Mesendoderm (in vitro differentiated cells): ENCODE measurements around the gene CYTH3.

Experiments used
- DNase-seq: peaks from one replicate; pipeline ENCODE4 v3.0.0; 2013
- H2AK5ac ChIP-seq: 2 replicates; pipeline ENCODE4 v1.6.1; 2013; ENCODE audit warnings: low read length, inconsistent platforms
- H2BK120ac ChIP-seq: 2 replicates; pipeline ENCODE4 v1.6.1; 2013; ENCODE audit warnings: low read depth, mild to moderate bottlenecking, low read length, moderate library complexity, mixed read lengths
- H2BK15ac ChIP-seq: replicated peaks from 2 replicates; pipeline ENCODE4 v1.6.1; 2013; ENCODE audit warnings: low read depth, mild to moderate bottlenecking, moderate library complexity
- H2BK5ac ChIP-seq: 2 replicates; pipeline ENCODE4 v1.6.1; 2013; ENCODE audit warnings: low read length, inconsistent platforms
- H3K18ac ChIP-seq: 2 replicates; pipeline ENCODE4 v1.6.1; 2013; ENCODE audit warnings: mild to moderate bottlenecking, low read length, mixed read lengths
- H3K23ac ChIP-seq: one replicate; pipeline ENCODE4 v1.6.1; 2013; ENCODE audit warnings: low read length
- H3K27ac ChIP-seq: 2 replicates; pipeline ENCODE4 v1.5.1; 2013; ENCODE audit warnings: low read depth, mild to moderate bottlenecking, inconsistent platforms, low read length, moderate library complexity
- H3K27me3 ChIP-seq: 2 replicates; pipeline ENCODE4 v1.6.1; 2013; ENCODE audit warnings: low read length, control low read depth, mild to moderate bottlenecking, inconsistent platforms; ENCODE audit not compliant: insufficient read depth, poor library complexity
- H3K36me3 ChIP-seq: 2 replicates; pipeline ENCODE4 v1.6.1; 2013; ENCODE audit warnings: low read length, inconsistent platforms; ENCODE audit not compliant: control insufficient read depth, insufficient read depth
- H3K4ac ChIP-seq: one replicate; pipeline ENCODE4 v1.6.1; 2013; ENCODE audit warnings: low read depth, mild to moderate bottlenecking, low read length, moderate library complexity
- H3K4me1 ChIP-seq: 2 replicates; pipeline ENCODE4 v1.6.1; 2013; ENCODE audit warnings: low read depth, low read length, inconsistent platforms; ENCODE audit not compliant: control insufficient read depth
- H3K4me2 ChIP-seq: 2 replicates; pipeline ENCODE4 v1.6.1; 2013; ENCODE audit warnings: low read length
- H3K4me3 ChIP-seq: 2 replicates; pipeline ENCODE4 v1.5.1; 2013; ENCODE audit warnings: mild to moderate bottlenecking, low read length
- H3K56ac ChIP-seq: one replicate; pipeline ENCODE4 v1.6.1; 2013; ENCODE audit warnings: low read length
- H3K79me1 ChIP-seq: 2 replicates; pipeline ENCODE4 v1.6.1; 2013; ENCODE audit warnings: low read length, inconsistent platforms
- H3K79me2 ChIP-seq: 2 replicates; pipeline ENCODE4 v1.6.1; 2013; ENCODE audit warnings: mild to moderate bottlenecking, low read length; ENCODE audit not compliant: control insufficient read depth, insufficient read depth
- H3K9ac ChIP-seq: 2 replicates; pipeline ENCODE4 v1.6.1; 2013; ENCODE audit warnings: low read length, inconsistent platforms
- H4K5ac ChIP-seq: one replicate; pipeline ENCODE4 v1.6.1; 2013; ENCODE audit warnings: low read length
- H4K8ac ChIP-seq: one replicate; pipeline ENCODE4 v1.6.1; 2013; ENCODE audit warnings: low read depth, mild to moderate bottlenecking, control low read depth, low read length, moderate library complexity
- WGBS: extraction: QIAGEN DNeasy Blood & Tissue Kit; methylation state at CpG from one replicate; pipeline ENCODE4 v1.1.7; 2013; ENCODE audit warnings: low lambda C conversion rate, missing lambda C conversion rate; ENCODE audit not compliant: insufficient coverage; ENCODE audit errors: extremely low coverage; 5-methylcytosine and 5-hydroxymethylcytosine counted together

Gene CYTH3

DNA sequence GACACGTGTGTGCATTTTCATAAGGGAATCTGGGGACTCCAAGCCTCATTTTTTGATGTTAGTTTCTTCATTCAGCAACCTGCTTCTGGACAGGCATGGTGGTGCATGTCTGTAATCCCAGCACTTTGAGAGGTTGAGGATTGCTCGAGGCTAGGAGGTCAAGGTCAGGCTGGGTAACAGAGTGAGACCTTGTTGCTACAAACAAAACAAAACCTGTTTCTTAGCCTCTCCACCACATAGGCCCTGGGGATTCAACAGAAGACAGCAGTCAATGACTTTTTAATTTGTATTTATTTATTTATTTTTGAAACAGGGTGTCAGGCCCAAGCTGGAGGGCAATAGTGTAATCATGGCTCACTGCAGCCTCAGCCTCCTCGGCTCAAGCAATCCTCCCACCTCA, 6.9 kb upstream of the CYTH3 start:
- no CpG with 5 or more reads among the region's 3 CpGs for WGBS
- DNase-seq, result no peak
- H3K23ac ChIP-seq, result no peak overlapping the region
- H4K8ac ChIP-seq, result no peak overlapping the region
- no peak overlapping the region for H3K18ac ChIP-seq
- no peaks in the 10 kb centered on the region for H3K79me2 ChIP-seq
- no peak overlapping the region for H3K56ac ChIP-seq
- no peak overlapping the region for H3K27ac ChIP-seq
- H3K4me2 ChIP-seq, result no peak overlapping the region
- no peak overlapping the region for H4K5ac ChIP-seq
- no peak overlapping the region for H2BK5ac ChIP-seq
- no peak overlapping the region for H3K4me3 ChIP-seq
- H3K79me1 ChIP-seq, result no peaks in the 10 kb centered on the region
- H3K4me1 ChIP-seq, result no peaks in the 10 kb centered on the region
- no peak overlapping the region for H2BK120ac ChIP-seq
- no peak overlapping the region for H2BK15ac ChIP-seq
- H2AK5ac ChIP-seq, result no peak overlapping the region
- no peak overlapping the region for H3K9ac ChIP-seq
- H3K36me3 ChIP-seq, result no peaks in the 10 kb centered on the region
- H3K4ac ChIP-seq, result no peak overlapping the region
- H3K27me3 ChIP-seq, result no peaks in the 10 kb centered on the region

DNA sequence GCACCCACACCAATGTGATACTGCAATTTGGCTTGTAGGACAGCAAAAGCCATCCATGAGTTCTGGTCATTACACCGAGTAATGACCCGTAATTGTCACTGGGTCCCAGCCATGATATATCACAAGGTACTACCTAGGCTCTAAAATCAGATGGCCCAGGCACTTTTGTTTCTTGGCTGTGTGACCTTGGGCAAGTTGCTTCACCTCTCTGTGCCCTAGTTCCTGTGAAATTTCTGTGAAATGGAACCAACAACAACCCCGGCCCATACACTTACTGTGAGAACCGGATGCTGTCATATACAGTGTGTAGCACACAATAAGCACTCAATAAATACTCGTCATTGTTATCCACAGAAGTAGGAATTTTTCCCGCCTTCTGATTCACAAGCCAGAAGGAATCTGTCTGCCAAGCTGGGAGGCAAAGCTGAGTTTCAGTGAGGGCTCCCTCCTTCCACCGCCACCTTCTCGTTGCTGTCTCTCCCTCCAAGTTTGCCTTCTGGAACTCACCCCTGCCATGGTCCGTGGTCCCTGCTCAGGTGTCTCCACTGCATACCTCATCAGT, 6.4 kb upstream of the CYTH3 start:
- Histone ChIP-seq H3K4me1 (no peaks in the 10 kb centered on the region), H3K36me3 (no peaks in the 10 kb centered on the region), H3K27me3 (no peaks in the 10 kb centered on the region), H4K8ac (no peak overlapping the region), H3K4me2 (no peak overlapping the region), H3K18ac (no peak overlapping the region), H3K79me1 (no peaks in the 10 kb centered on the region), H3K27ac (no peak overlapping the region), H3K4ac (no peak overlapping the region), H2BK120ac (no peak overlapping the region), H3K23ac (no peak overlapping the region), H2AK5ac (no peak overlapping the region), H3K79me2 (no peaks in the 10 kb centered on the region), H3K9ac (no peak overlapping the region), H2BK5ac (no peak overlapping the region), H3K56ac (no peak overlapping the region), H3K4me3 (no peak overlapping the region), H2BK15ac (no peak overlapping the region), H4K5ac (no peak overlapping the region)
- WGBS, result no CpG with 5 or more reads among the region's 9 CpGs
- no peak for DNase-seq

DNA sequence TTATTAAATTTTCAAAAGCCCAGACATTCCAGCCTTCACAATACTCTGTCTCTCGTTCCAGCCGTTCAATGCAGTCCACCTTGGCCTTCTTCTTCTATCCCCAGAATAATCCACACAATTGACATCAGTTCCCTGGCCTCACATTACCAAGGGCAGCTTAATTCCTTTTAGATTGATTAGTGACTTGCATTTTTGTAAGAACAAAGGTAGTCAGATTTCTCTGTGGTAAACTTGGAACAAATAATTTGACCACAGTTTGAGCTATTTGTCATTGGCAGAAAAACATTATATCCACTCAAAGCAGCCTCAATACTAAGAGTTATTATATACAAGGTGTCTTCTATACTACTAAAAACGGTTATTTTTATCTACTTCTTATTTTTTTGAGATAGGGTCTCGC, 5.1 kb upstream of the CYTH3 start:
- Histone ChIP-seq H3K18ac (no peak overlapping the region), H3K56ac (no peak overlapping the region), H3K79me1 (no peaks in the 10 kb centered on the region), H3K4ac (no peak overlapping the region), H2AK5ac (no peak overlapping the region), H3K9ac (no peak overlapping the region), H4K5ac (no peak overlapping the region), H3K4me3 (no peak overlapping the region), H3K4me1 (no peaks in the 10 kb centered on the region), H3K4me2 (no peak overlapping the region), H3K27me3 (no peaks in the 10 kb centered on the region), H3K23ac (no peak overlapping the region), H4K8ac (no peak overlapping the region), H2BK15ac (no peak overlapping the region), H2BK5ac (no peak overlapping the region), H3K79me2 (no peaks in the 10 kb centered on the region), H2BK120ac (no peak overlapping the region), H3K27ac (no peak overlapping the region), H3K36me3 (no peaks in the 10 kb centered on the region)
- no peak for DNase-seq
- WGBS, result no CpG with 5 or more reads among the region's 4 CpGs

DNA sequence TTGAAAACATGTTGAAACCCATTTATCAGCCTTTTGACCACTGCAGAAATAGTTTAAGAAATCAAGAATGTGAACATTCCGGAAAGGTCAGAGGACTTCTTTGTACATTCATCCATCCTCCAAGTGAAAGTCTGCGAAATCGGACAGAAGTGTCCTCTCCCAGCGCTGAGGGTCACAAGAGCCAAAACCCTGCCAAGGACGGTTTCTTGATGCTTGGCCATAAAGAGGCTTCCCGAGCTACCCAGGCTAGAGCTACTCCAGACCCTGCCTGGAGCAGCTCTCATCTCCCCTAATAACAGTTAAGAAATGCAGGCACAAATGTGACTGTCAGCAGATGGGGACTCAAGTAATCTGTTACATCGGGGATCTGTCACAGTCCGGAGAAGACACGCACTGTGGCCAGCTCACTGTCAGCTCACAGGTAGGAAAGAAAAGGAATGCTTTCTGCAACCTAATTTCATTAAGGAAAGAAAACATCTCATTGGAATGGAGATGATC, 4.5 kb upstream of the CYTH3 start:
- Histone ChIP-seq H3K79me2 (no peaks in the 10 kb centered on the region), H3K4me3 (no peak overlapping the region), H3K4me1 (no peaks in the 10 kb centered on the region), H2AK5ac (no peak overlapping the region), H3K23ac (no peak overlapping the region), H2BK15ac (no peak overlapping the region), H2BK5ac (no peak overlapping the region), H3K36me3 (no peaks in the 10 kb centered on the region), H2BK120ac (no peak overlapping the region), H3K27ac (no peak overlapping the region), H4K5ac (no peak overlapping the region), H3K79me1 (no peaks in the 10 kb centered on the region), H3K4ac (no peak overlapping the region), H3K9ac (no peak overlapping the region), H3K56ac (no peak overlapping the region), H3K4me2 (no peak overlapping the region), H3K18ac (no peak overlapping the region), H3K27me3 (no peaks in the 10 kb centered on the region), H4K8ac (no peak overlapping the region)
- WGBS, result no CpG with 5 or more reads among the region's 9 CpGs
- DNase-seq, result no peak

DNA sequence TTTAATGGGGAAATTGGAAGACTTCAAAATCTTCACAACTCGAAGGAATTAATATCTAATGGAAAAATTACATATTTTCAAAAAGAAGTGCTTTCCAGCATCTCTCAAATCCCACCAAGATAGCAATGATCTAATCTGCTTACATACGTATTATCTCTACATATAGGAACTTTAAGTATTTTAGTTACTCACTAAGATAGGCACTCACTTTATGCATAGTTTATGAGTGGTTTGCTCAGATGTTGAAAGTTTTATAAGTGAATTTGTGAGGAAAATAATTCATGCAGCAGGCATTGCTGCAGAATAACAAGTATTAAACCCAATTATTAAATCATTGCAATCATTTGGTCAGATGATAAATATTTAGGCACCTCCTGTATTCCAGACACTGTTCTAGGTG, 2.3 kb upstream of the CYTH3 start:
- no peak for DNase-seq
- H2AK5ac ChIP-seq, result no peak overlapping the region
- WGBS, result no CpG with 5 or more reads among the region's 2 CpGs

More for the DNA sequence above, 2.3 kb upstream of the CYTH3 start:
- peaks cover 6% of the 10 kb centered on the region for H3K79me2 ChIP-seq
- H3K56ac ChIP-seq, result no peak overlapping the region
- no peak overlapping the region for H3K23ac ChIP-seq
- H3K36me3 ChIP-seq, result no peaks in the 10 kb centered on the region
- no peak overlapping the region for H3K4me3 ChIP-seq
- no peak overlapping the region for H3K4ac ChIP-seq
- no peak overlapping the region for H3K27ac ChIP-seq
- H3K79me1 ChIP-seq, result peaks cover 8% of the 10 kb centered on the region
- no peak overlapping the region for H4K5ac ChIP-seq
- H2BK5ac ChIP-seq, result no peak overlapping the region
- no peak overlapping the region for H3K4me2 ChIP-seq
- no peak overlapping the region for H2BK15ac ChIP-seq
- H3K18ac ChIP-seq, result no peak overlapping the region
- H2BK120ac ChIP-seq, result no peak overlapping the region
- no peak overlapping the region for H3K9ac ChIP-seq
- no peaks in the 10 kb centered on the region for H3K27me3 ChIP-seq
- H3K4me1 ChIP-seq, result peaks cover 3% of the 10 kb centered on the region
- H4K8ac ChIP-seq, result no peak overlapping the region
